CD4-positive, alpha-beta memory T cell (primary cell): ENCODE data around the gene CACNA1A. TPM values are rescaled to one million over a fixed set of nuclear protein-coding genes. Genes with fewer than 3 reads are reported as not detected.
"Not testable (repeated sequence)": the region's sequence is repeated elsewhere in the genome, so short reads cannot be mapped to it uniquely, and the experiment has no call there.

Experiments used
- CTCF ChIA-PET: fragments of 350-600 bp; sonication (Branson Sonifier 250); formaldehyde crosslinking; loops from one replicate; lab custom pipeline; 2021; ENCODE audit warnings: inconsistent platforms; ENCODE audit not compliant: partially characterized antibody; lab: Charles Lee
- POLR2A ChIA-PET: fragments of 350-600 bp; sonication (Branson Sonifier 250); formaldehyde crosslinking; loops from one replicate; lab custom pipeline; 2021; ENCODE audit not compliant: partially characterized antibody; lab: Charles Lee
- DNase-seq, 5 donors: peaks; one replicate each; pipeline versions ENCODE4 v3.0.0 to v3.0.0-alpha.2; 2020 to 2022; ENCODE audit warnings: mixed read lengths in 1 of 5
- H3K27ac ChIP-seq: one replicate; pipeline ENCODE4 v1.7.0; 2013; ENCODE audit warnings: low read depth, low read length
- H3K27me3 ChIP-seq: 2 replicates; pipeline ENCODE4 v1.7.0; 2013; ENCODE audit warnings: mild to moderate bottlenecking, low read length, moderate library complexity; ENCODE audit not compliant: insufficient read depth
- H3K36me3 ChIP-seq: 2 replicates; pipeline ENCODE4 v1.7.0; 2013; ENCODE audit warnings: mild to moderate bottlenecking, low read length, moderate library complexity; ENCODE audit not compliant: insufficient read depth
- H3K4me1 ChIP-seq: 2 replicates; pipeline ENCODE4 v1.7.0; 2013; ENCODE audit warnings: mild to moderate bottlenecking, low read length, moderate library complexity; ENCODE audit not compliant: insufficient read depth
- H3K4me3 ChIP-seq, 2 donors: one replicate each; pipeline ENCODE4 v1.7.0; 2013; ENCODE audit warnings: low read length in 2 of 2, mild to moderate bottlenecking in 1 of 2
- H3K9me3 ChIP-seq, 2 donors: one replicate each; pipeline ENCODE4 v1.7.0; 2013; ENCODE audit warnings: low read length in 2 of 2, control low read depth in 1 of 2; ENCODE audit not compliant: control insufficient read depth in 1 of 2
- H3K27ac Mint-ChIP-seq, 7 donors: one replicate each; pipeline ENCODE4 v1.8.0; 2020 to 2021; ENCODE audit warnings: mixed read lengths in 7 of 7, mild to moderate bottlenecking in 6 of 7, inconsistent platforms in 3 of 7, moderate library complexity in 3 of 7
- H3K27me3 Mint-ChIP-seq, 2 donors: one replicate each; pipeline ENCODE4 v1.8.0; 2020 to 2021; ENCODE audit warnings: mixed read lengths in 2 of 2
- H3K36me3 Mint-ChIP-seq, 2 donors: one replicate each; pipeline ENCODE4 v1.8.0; 2020 to 2021; ENCODE audit warnings: mixed read lengths in 2 of 2, inconsistent platforms in 1 of 2, mild to moderate bottlenecking in 1 of 2
- H3K4me1 Mint-ChIP-seq, 4 donors: one replicate each; pipeline ENCODE4 v1.8.0; 2020 to 2021; ENCODE audit warnings: mixed read lengths in 4 of 4, mild to moderate bottlenecking in 1 of 4
- H3K4me3 Mint-ChIP-seq, 8 donors: one replicate each; pipeline ENCODE4 v1.8.0; 2020 to 2021; ENCODE audit warnings: mixed read lengths in 8 of 8, mild to moderate bottlenecking in 7 of 8, moderate library complexity in 6 of 8, inconsistent platforms in 3 of 8
- H3K9me3 Mint-ChIP-seq, 8 donors: one replicate each; pipeline ENCODE4 v1.8.0; 2020 to 2021; ENCODE audit warnings: mixed read lengths in 8 of 8, mild to moderate bottlenecking in 5 of 8, inconsistent platforms in 3 of 8, moderate library complexity in 1 of 8
- intact Hi-C: fragments of 100-400 bp; cut with micrococcal nuclease; formaldehyde crosslinking; loops from one replicate; pipeline ENCODE4 v1.15.1; 2023
- polyA plus RNA-seq, 2 donors: library from polyadenylated mRNA; unstranded; fragments of 300-500 nt; fragmentation: Illumina TruSeq; gene quantifications; one replicate each; pipeline ENCODE4 v1.2.3, GENCODE V29; 2021
- total RNA-seq, 2 experiments: library from RNA; stranded (reverse); gene quantifications; one replicate each; pipeline ENCODE4 v1.2.3, GENCODE V29; 2021

Gene CACNA1A
- total and polyA plus RNA-seq, 4 experiments from 2014 or later, result 0.19 to 0.35 (median 0.26) TPM

DNA sequence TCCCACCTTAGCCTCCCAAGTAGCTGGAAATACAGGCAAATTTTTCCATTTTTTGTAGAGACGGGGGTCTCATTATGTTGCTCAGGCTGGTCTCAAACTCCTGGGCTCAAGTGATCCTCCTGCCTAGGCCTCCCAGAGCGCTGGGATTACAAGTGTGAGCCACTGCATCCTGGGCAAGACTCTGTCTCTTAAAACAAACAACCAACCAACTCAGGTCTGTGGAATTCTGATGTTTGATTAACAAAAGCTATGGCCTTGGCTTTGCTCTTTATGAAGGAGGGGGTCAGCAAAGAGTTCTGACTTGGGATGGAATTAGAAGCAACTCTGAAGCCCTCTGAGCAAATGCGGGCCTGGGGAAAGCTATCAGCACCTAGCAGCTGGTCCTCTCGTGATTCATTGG is 238.4 kb downstream of the CACNA1A start:
- intact Hi-C loops, result no loop called here
- Histone ChIP-seq H3K36me3 (no peaks in the 10 kb centered on the region), H3K27ac (no peak overlapping the region), H3K4me1 (no peaks in the 10 kb centered on the region), H3K27me3 (no peaks in the 10 kb centered on the region), H3K9me3 (no peaks in the 10 kb centered on the region), H3K4me3 (no peak overlapping the region)
- Mint-ChIP-seq H3K4me1 (no peaks in the 10 kb centered on the region), H3K9me3 (peaks cover 0 to 4% (median 0%) of the 10 kb centered on the region in 8 donors), H3K27ac (no peak overlapping the region), H3K4me3 (no peak overlapping the region), H3K27me3 (peaks cover 0 to 3% of the 10 kb centered on the region in 2 donors), H3K36me3 (no peaks in the 10 kb centered on the region)
- POLR2A ChIA-PET, result no interaction called here
- CTCF ChIA-PET, result interaction anchor here (1.3 to 2.3 kb wide), 3 partner anchors 11 to 291 kb away, joined by 3 to 8 read pairs (median 7); no protein-coding TSS in a partner anchor
- DNase-seq, result no peak

DNA sequence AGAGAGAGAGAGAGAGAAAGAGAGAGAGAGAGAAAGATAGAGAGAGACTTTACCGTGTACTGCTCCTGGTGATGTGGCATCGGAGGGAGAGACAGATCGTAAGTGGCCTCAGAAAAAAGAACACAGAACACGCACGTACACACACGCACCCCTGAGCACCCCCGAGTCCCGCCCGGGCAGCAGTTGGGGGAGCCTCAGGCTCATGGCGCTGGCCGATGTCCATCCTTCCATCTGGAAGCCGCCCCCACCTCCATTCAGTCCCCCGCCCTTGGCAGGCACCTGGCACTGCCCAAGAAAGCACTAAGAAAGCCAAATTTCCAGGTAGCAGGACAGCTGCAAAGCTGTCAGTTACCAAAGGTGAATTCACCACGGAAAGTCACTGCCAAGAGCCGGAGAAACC is 239.1 kb downstream of the CACNA1A start:
- H3K4me3 Mint-ChIP-seq, result no peak overlapping the region
- Histone ChIP-seq H3K27me3 (no peaks in the 10 kb centered on the region), H3K4me1 (no peaks in the 10 kb centered on the region), H3K27ac (no peak overlapping the region), H3K4me3 (no peak overlapping the region), H3K9me3 (no peaks in the 10 kb centered on the region), H3K36me3 (no peaks in the 10 kb centered on the region)
- peaks cover 2 to 4% (median 3%) of the 10 kb centered on the region in 4 donors for H3K4me1 Mint-ChIP-seq
- no peak overlapping the region for H3K27ac Mint-ChIP-seq
- H3K36me3 Mint-ChIP-seq, result no peaks in the 10 kb centered on the region
- ChIA-PET POLR2A (no interaction called here), CTCF (interaction anchor here (1.3 to 1.4 kb wide), 2 partner anchors 114 to 290 kb away, joined by 3 to 7 read pairs; no protein-coding TSS in a partner anchor)
- peaks cover 5% of the 10 kb centered on the region in 2 donors for H3K27me3 Mint-ChIP-seq
- H3K9me3 Mint-ChIP-seq, result peaks cover 0 to 4% (median 0%) of the 10 kb centered on the region in 8 donors
- intact Hi-C loops, result no loop called here
- no peak for DNase-seq

DNA sequence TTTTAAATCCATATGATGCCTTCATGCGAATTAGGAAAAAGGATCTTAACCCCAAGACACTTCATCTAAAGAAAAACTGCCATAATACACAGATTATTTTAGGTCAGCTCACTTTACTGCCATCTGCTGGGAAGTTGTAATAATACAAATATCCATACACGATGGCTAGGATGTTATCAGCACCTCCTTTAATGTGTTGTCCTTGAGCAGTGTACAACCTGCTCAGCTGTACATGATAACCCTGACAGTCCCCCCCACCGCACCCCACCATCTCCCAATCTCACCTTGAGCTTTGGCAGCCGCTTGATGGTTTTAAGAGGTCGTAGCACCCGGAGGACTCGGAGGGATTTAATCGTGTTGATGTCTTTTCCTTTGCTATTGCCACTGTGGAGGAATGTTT is 243.8 kb downstream of the CACNA1A start:
- DNase-seq, result peak in 4 of 5 donors; percentile 45 to 56 (median 51)
- POLR2A ChIA-PET, result interaction anchor here (1.1 to 1.6 kb wide), 3 partner anchors 67 to 112 kb away, joined by 5 to 12 read pairs (median 11); partner anchors contain the start of genes IER2 and STX10
- CTCF ChIA-PET, result interaction anchor here (0.6 to 4.9 kb wide), 20 partner anchors 12 to 297 kb away, joined by 3 to 77 read pairs (median 4); no protein-coding TSS in a partner anchor
- Mint-ChIP-seq H3K9me3 (no peaks in the 10 kb centered on the region), H3K27me3 (peaks cover 7 to 18% of the 10 kb centered on the region in 2 donors), H3K36me3 (no peaks in the 10 kb centered on the region), H3K4me1 (peaks cover 2 to 4% (median 3%) of the 10 kb centered on the region in 4 donors), H3K4me3 (no peak overlapping the region), H3K27ac (peak overlapping the region in 3 of 7 donors; percentile 35 to 59 (median 43))
- no peak overlapping the region for H3K27ac ChIP-seq
- no peaks in the 10 kb centered on the region for H3K27me3 ChIP-seq
- intact Hi-C loops, result loop anchor here (1.0 to 5.0 kb wide), 5 partner anchors 50 to 168 kb away; partner anchors contain the start of genes IER2, NACC1, STX10 and TRMT1
- no peaks in the 10 kb centered on the region for H3K9me3 ChIP-seq
- no peak overlapping the region for H3K4me3 ChIP-seq
- no peaks in the 10 kb centered on the region for H3K4me1 ChIP-seq
- H3K36me3 ChIP-seq, result no peaks in the 10 kb centered on the region

DNA sequence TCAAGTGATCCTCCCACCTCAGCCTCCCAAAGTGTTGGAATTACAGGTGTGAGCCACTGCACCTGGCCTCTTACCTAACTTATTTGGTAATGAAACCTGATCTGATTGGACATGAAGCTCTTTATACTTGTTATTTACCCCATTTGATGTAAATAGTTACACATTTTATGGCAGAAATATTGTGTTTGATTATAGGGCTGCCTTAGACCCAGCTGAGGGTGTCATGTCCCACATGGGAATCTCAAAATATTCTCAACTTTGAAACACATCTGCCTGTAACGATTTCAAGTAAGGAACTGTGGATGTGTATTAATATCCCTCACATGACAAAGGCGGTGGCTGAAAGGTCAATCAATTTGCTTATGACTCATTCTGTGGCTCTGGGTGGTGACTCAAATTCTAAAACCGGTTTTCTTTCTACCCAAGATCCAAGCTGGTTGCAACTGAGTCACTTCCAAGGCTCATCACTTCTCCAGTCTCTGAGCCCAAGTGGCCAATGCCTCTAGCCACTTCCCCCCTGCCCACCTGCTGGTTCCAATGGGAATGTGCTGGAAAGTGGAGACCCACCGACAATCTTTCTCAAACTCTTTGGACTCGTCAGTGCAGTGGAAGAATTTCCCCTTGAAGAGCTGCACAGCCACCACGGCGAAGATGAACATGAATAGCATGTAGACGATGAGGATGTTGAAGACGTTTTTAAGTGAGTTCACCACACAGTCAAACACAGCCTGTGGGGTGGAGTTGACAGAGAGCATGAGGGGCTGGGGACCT is 245.2 kb downstream of the CACNA1A start:
- Mint-ChIP-seq H3K4me1 (peaks cover 2 to 4% (median 3%) of the 10 kb centered on the region in 4 donors), H3K9me3 (peaks cover 0 to 5% (median 0%) of the 10 kb centered on the region in 8 donors), H3K36me3 (no peaks in the 10 kb centered on the region), H3K27ac (no peak overlapping the region), H3K27me3 (peaks cover 14 to 24% of the 10 kb centered on the region in 2 donors), H3K4me3 (no peak overlapping the region)
- Histone ChIP-seq H3K27ac (no peak overlapping the region), H3K27me3 (no peaks in the 10 kb centered on the region), H3K4me3 (no peak overlapping the region), H3K4me1 (no peaks in the 10 kb centered on the region), H3K36me3 (no peaks in the 10 kb centered on the region), H3K9me3 (no peaks in the 10 kb centered on the region)
- ChIA-PET POLR2A (no interaction called here), CTCF (interaction anchor here (0.6 to 4.9 kb wide), 5 partner anchors 14 to 284 kb away, joined by 3 to 34 read pairs (median 4); no protein-coding TSS in a partner anchor)
- DNase-seq, result no peak
- intact Hi-C loops, result loop anchor here (5.0 kb wide), 2 partner anchors 49 to 144 kb away; partner anchors contain the start of genes NACC1 and TRMT1

DNA sequence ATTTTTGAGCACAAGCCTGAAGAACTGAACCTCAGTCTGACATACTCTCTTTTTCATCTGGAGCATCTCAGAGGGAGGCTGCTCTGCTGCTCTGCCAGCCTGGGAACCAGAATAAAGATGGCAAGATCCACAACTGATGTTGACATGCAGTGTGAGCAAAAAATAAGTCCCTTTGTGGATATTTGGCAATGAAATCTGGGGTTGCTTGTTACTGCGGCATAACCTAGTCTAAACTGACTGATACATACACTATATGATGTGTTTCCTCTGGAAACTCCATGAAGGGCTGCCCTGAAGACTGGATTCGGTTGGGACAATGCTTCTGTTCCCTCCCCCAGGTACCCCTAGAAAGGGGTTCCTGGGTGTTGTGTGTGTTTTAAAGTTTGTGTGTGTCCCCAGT is 249.4 kb downstream of the CACNA1A start:
- Histone ChIP-seq H3K27me3 (no peaks in the 10 kb centered on the region), H3K9me3 (no peaks in the 10 kb centered on the region), H3K4me1 (no peaks in the 10 kb centered on the region), H3K27ac (no peak overlapping the region), H3K36me3 (no peaks in the 10 kb centered on the region), H3K4me3 (no peak overlapping the region)
- Mint-ChIP-seq H3K27me3 (peaks cover 12 to 24% of the 10 kb centered on the region in 2 donors), H3K36me3 (no peaks in the 10 kb centered on the region), H3K27ac (no peak overlapping the region), H3K9me3 (peaks cover 0 to 5% (median 0%) of the 10 kb centered on the region in 8 donors), H3K4me1 (no peaks in the 10 kb centered on the region), H3K4me3 (no peak overlapping the region)
- CTCF ChIA-PET, result interaction anchor here (1.0 to 1.3 kb wide), 2 partner anchors 21 to 62 kb away, joined by 3 to 7 read pairs; no protein-coding TSS in a partner anchor
- DNase-seq, result no peak
- POLR2A ChIA-PET, result no interaction called here
- intact Hi-C loops, result no loop called here

DNA sequence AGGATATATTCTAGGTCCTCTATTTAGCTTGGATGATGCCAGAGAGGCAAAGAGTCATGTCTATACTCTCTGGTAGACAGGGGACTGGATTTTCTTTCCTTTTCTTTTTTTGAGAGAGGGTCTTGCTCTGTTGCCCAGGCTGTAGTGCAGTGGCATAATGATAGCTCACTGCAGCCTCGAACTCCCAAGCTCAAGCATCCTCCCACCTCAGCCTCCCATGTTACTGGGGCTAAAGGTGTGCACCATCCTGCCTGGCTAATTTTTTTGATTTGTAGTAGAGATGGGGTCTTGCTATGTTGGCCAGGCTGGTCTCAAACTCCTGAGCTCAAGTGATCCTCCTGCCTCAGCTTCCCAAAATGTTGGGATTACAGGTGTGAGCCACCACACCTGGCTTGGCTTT is 249.9 kb downstream of the CACNA1A start:
- H3K9me3 ChIP-seq, H3K27ac Mint-ChIP-seq, H3K4me1 ChIP-seq, DNase-seq, H3K4me3 ChIP-seq, H3K27me3 ChIP-seq, intact Hi-C loops, H3K4me3 Mint-ChIP-seq, H3K9me3 Mint-ChIP-seq, H3K36me3 Mint-ChIP-seq, H3K27ac ChIP-seq, H3K36me3 ChIP-seq, H3K4me1 Mint-ChIP-seq: not testable (repeated sequence)
- CTCF ChIA-PET, result interaction anchor here (1.0 to 1.3 kb wide), 2 partner anchors 21 to 61 kb away, joined by 3 to 7 read pairs; no protein-coding TSS in a partner anchor
- POLR2A ChIA-PET, result interaction anchor here (0.5 kb wide), 1 partner anchor 56 kb away, joined by 3 read pairs; no protein-coding TSS in a partner anchor
- peaks cover 12 to 24% of the 10 kb centered on the region in 2 donors for H3K27me3 Mint-ChIP-seq

DNA sequence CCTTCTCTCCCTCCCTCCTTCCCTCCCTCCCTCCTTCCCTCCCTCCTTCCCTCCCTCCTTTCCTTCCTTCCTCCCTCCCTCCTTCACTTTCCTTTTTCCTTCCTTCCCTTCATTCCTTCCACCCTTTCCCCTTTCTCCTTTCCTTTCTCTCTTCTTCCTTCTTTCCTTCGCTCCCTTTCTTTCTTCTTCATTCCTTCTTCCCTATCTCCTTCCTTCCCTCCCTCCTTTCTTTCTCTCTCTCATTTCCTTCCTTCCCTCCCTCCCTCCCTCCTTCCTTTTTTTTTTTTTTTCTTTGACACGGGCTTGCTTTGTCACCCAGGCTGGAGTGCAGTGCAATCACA is 250.6 kb downstream of the CACNA1A start:
- Histone ChIP-seq H3K36me3 (no peaks in the 10 kb centered on the region), H3K4me1 (no peaks in the 10 kb centered on the region), H3K27me3 (no peaks in the 10 kb centered on the region), H3K27ac (no peak overlapping the region), H3K9me3 (no peaks in the 10 kb centered on the region), H3K4me3 (no peak overlapping the region)
- Mint-ChIP-seq H3K27me3 (peaks cover 12 to 24% of the 10 kb centered on the region in 2 donors), H3K36me3 (no peaks in the 10 kb centered on the region), H3K4me1 (no peaks in the 10 kb centered on the region), H3K27ac (no peak overlapping the region), H3K9me3 (peaks cover 0 to 5% (median 0%) of the 10 kb centered on the region in 8 donors), H3K4me3 (no peak overlapping the region)
- POLR2A ChIA-PET, result interaction anchor here (0.5 kb wide), 1 partner anchor 56 kb away, joined by 3 read pairs; no protein-coding TSS in a partner anchor
- CTCF ChIA-PET, result interaction anchor here (1.0 to 1.3 kb wide), 2 partner anchors 22 to 60 kb away, joined by 3 to 7 read pairs; no protein-coding TSS in a partner anchor
- intact Hi-C loops, result no loop called here
- no peak for DNase-seq
